HepG2 (cell line): ENCODE results near the gene GRAMD4. TPM values are rescaled to one million over a fixed set of nuclear protein-coding genes. Genes with fewer than 3 reads are reported as not detected.

Experiments
- ATAC-seq: fragments of 200-7000 bp; cut with Tn5 transposase; 3 replicates; pipeline ENCODE4 v1.9.1; 2020; ENCODE audit warnings: mild to moderate bottlenecking, moderate library complexity
- BruUV-seq: library from RNA; stranded (reverse); fragments of 400-500 nt; replicated peaks from 2 replicates; lab custom pipeline; 2021; lab: Mats Ljungman, UMichigan
- CTCF ChIA-PET: fragments of 300-600 bp; formaldehyde crosslinking; extraction: SDS; loops from one replicate; lab custom pipeline; 2021; ENCODE audit warnings: low total read pairs, inconsistent platforms, low intra/inter-chr PET ratio; lab: Yijun Ruan, JAX
- POLR2A ChIA-PET: fragments of 350-600 bp; sonication (Branson Sonifier 250); formaldehyde crosslinking; loops from one replicate; lab custom pipeline; 2020; ENCODE audit warnings: antibody characterized with exemption, inconsistent platforms; lab: Yijun Ruan, JAX
- DNase-seq: peaks from one replicate; pipeline ENCODE4 v3.0.0-alpha.2; 2015; ENCODE audit warnings: low spot score
- FAIRE-seq: peaks from 3 replicates; lab custom pipeline; 2011; peaks lifted over from hg19 to GRCh38; lab: Jason Lieb, UNC
- H2AFZ ChIP-seq: one replicate; pipeline ENCODE4 v1.6.1; 2011; ENCODE audit warnings: low read length, inconsistent platforms
- H3K27ac ChIP-seq: fragments of 300-600 bp; 3 replicates; pipeline ENCODE4 v1.8.0; 2011; ENCODE audit warnings: mixed run types, mild to moderate bottlenecking, mixed read lengths, low read length, inconsistent platforms; ENCODE audit not compliant: insufficient read depth; ENCODE audit errors: extremely low read length
- H3K27me3 ChIP-seq, 2 experiments: fragments of 200-600 bp in 1 of 2; 2 replicates in 1 of 2; 3 replicates in 1 of 2; pipeline versions ENCODE4 v1.6.0 to v1.8.0; 2011; ENCODE audit warnings: low read length in 2 of 2, mild to moderate bottlenecking in 2 of 2, moderate library complexity in 2 of 2, inconsistent platforms in 1 of 2; ENCODE audit not compliant: insufficient read depth in 2 of 2, control insufficient read depth in 1 of 2
- H3K36me3 ChIP-seq, 2 experiments: fragments of 200-600 bp in 1 of 2; replicated peaks in 1 of 2; 2 replicates in 1 of 2; 3 replicates in 1 of 2; pipeline versions ENCODE4 v1.5.1 to v1.8.0; 2011; ENCODE audit warnings: low read length in 2 of 2, inconsistent platforms in 1 of 2; ENCODE audit not compliant: insufficient read depth in 2 of 2, control insufficient read depth in 1 of 2
- H3K4me1 ChIP-seq: 2 replicates; pipeline ENCODE4 v1.5.1; 2012; ENCODE audit warnings: low read length, inconsistent platforms; ENCODE audit not compliant: insufficient read depth
- H3K4me2 ChIP-seq: 2 replicates; pipeline ENCODE4 v1.6.0; 2011; ENCODE audit warnings: low read depth, low read length, inconsistent platforms
- H3K4me3 ChIP-seq, 3 experiments: fragments of 200-600 bp in 1 of 3; sonication (generic), shearing (Covaris generic) in 1 of 3; replicated peaks in 1 of 3; 2 replicates each; pipeline ENCODE4 v1.5.1; 2011 to 2016; ENCODE audit warnings: low read length in 3 of 3, inconsistent platforms in 2 of 3, low read depth in 2 of 3, mild to moderate bottlenecking in 2 of 3, control low read depth in 1 of 3, mixed read lengths in 1 of 3; ENCODE audit not compliant: insufficient read depth in 1 of 3
- H3K79me2 ChIP-seq: one replicate; pipeline ENCODE4 v1.6.1; 2011; ENCODE audit warnings: low read length, inconsistent platforms; ENCODE audit not compliant: insufficient read depth
- H3K9ac ChIP-seq: 2 replicates; pipeline ENCODE4 v1.6.0; 2011; ENCODE audit warnings: mild to moderate bottlenecking, low read depth, low read length, inconsistent platforms; ENCODE audit not compliant: insufficient read depth
- H3K9me3 ChIP-seq: 2 replicates; pipeline ENCODE4 v1.5.1; 2012; ENCODE audit warnings: mild to moderate bottlenecking, low read length
- H4K20me1 ChIP-seq: 2 replicates; pipeline ENCODE4 v1.6.0; 2011; ENCODE audit warnings: inconsistent platforms, mild to moderate bottlenecking, low read length, moderate library complexity; ENCODE audit not compliant: insufficient read depth
- ARID2 ChIP-seq: sonication (generic); formaldehyde crosslinking; IDR thresholded peaks from 2 replicates; pipeline ENCODE4 v1.8.1; 2022; ENCODE audit warnings: mild to moderate bottlenecking, missing genetic modification reagents, borderline replicate concordance
- ATF7-NPFF ChIP-seq: sonication (generic); formaldehyde crosslinking; IDR thresholded peaks from 2 replicates; pipeline ENCODE4 v1.8.1; 2023; ENCODE audit warnings: mild to moderate bottlenecking, low read depth, missing genetic modification reagents, moderate library complexity
- CBFB ChIP-seq: sonication (generic); formaldehyde crosslinking; IDR thresholded peaks from 2 replicates; pipeline ENCODE4 v1.4.0; 2020; ENCODE audit warnings: missing genetic modification reagents
- CREBL2 ChIP-seq: sonication (generic); formaldehyde crosslinking; IDR thresholded peaks from 2 replicates; pipeline ENCODE4 v1.8.1; 2023; ENCODE audit warnings: missing genetic modification reagents, mild to moderate bottlenecking, borderline replicate concordance
- ETV5 ChIP-seq: IDR thresholded peaks from 2 replicates; pipeline ENCODE4 v1.6.1; 2018; ENCODE audit warnings: missing biosample characterization, missing genetic modification reagents, inconsistent platforms, borderline replicate concordance
- IRF2 ChIP-seq: IDR thresholded peaks from 2 replicates; pipeline ENCODE4 v1.6.1; 2018; ENCODE audit warnings: missing genetic modification reagents, missing compliant biosample characterization
- MBNL3 ChIP-seq: fragments of 250-450 bp; sonication (Bioruptor Pico); conservative IDR thresholded peaks from 2 replicates; pipeline ENCODE4 v1.8.0; 2022; ENCODE audit warnings: mild to moderate bottlenecking, inconsistent platforms
- MXD3 ChIP-seq: IDR thresholded peaks from 2 replicates; pipeline ENCODE4 v1.6.1; 2016; ENCODE audit warnings: mild to moderate bottlenecking, missing biosample characterization, missing genetic modification reagents
- NR2C2 ChIP-seq: sonication (generic); formaldehyde crosslinking; IDR thresholded peaks from 2 replicates; pipeline ENCODE4 v1.4.0; 2020; ENCODE audit warnings: missing genetic modification reagents, mild to moderate bottlenecking, moderate library complexity, borderline replicate concordance
- NRL ChIP-seq: sonication (generic); formaldehyde crosslinking; IDR thresholded peaks from 2 replicates; pipeline ENCODE4 v1.5.0; 2020; ENCODE audit warnings: missing genetic modification reagents, mild to moderate bottlenecking, moderate library complexity, borderline replicate concordance
- SOX6 ChIP-seq, 2 experiments: fragments of 450-650 bp in 1 of 2; sonication (generic) in 1 of 2; formaldehyde crosslinking in 1 of 2; IDR thresholded peaks; 2 replicates each; pipeline versions ENCODE4 v1.4.0 to v1.6.1; 2017 to 2020; ENCODE audit warnings: antibody characterized with exemption in 1 of 2, mild to moderate bottlenecking in 1 of 2, missing genetic modification reagents in 1 of 2
- TAF15 ChIP-seq: fragments of 200-400 bp; formaldehyde crosslinking; IDR thresholded peaks from one replicate; pipeline ENCODE4 v1.6.1; 2018; ENCODE audit warnings: mild to moderate bottlenecking, low read depth, low read length; ENCODE audit not compliant: poor library complexity, severe bottlenecking
- WIZ ChIP-seq: sonication (generic); formaldehyde crosslinking; IDR thresholded peaks from 2 replicates; pipeline ENCODE4 v1.5.1; 2020; ENCODE audit warnings: mild to moderate bottlenecking, missing genetic modification reagents
- ZNF276 ChIP-seq: sonication (generic); formaldehyde crosslinking; IDR thresholded peaks from 2 replicates; pipeline ENCODE4 v1.4.0; 2020; ENCODE audit warnings: mild to moderate bottlenecking, low read depth, missing genetic modification reagents
- ZNF451 ChIP-seq: sonication (generic); formaldehyde crosslinking; IDR thresholded peaks from 2 replicates; pipeline ENCODE4 v1.5.0; 2020; ENCODE audit warnings: mild to moderate bottlenecking, missing genetic modification reagents
- ZNF598 ChIP-seq: sonication (generic); formaldehyde crosslinking; IDR thresholded peaks from 2 replicates; pipeline ENCODE4 v1.5.1; 2020; ENCODE audit warnings: mild to moderate bottlenecking, missing genetic modification reagents, borderline replicate concordance
- ZNF747 ChIP-seq: sonication (generic); formaldehyde crosslinking; IDR thresholded peaks from 2 replicates; pipeline ENCODE4 v1.8.1; 2023; ENCODE audit warnings: missing genetic modification reagents, mild to moderate bottlenecking, borderline replicate concordance
- ZSCAN9 ChIP-seq: IDR thresholded peaks from 2 replicates; pipeline ENCODE4 v1.6.1; 2016; ENCODE audit warnings: borderline replicate concordance
- WGBS: methylation state at CpG from one replicate; pipeline ENCODE4 v1.1.6; 2017; ENCODE audit warnings: low lambda C conversion rate; 5-methylcytosine and 5-hydroxymethylcytosine counted together
- in situ Hi-C: cut with HindIII; loops from 2 replicates; pipeline ENCODE4 v1.10.0; 2017; ENCODE audit warnings: low pct_unique_long_range_greater_than_20kb; ENCODE audit not compliant: extremely low pct_ligation_motif_present
- intact Hi-C: fragments of 100-400 bp; cut with micrococcal nuclease; formaldehyde crosslinking; loops from one replicate; pipeline ENCODE4 v1.10.0; 2022; ENCODE audit not compliant: unreplicated experiment
- polyA plus RNA-seq, 8 experiments: library from polyadenylated mRNA; depleted of rRNA in 3 of 8; stranded (reverse) in 7 of 8; unstranded in 1 of 8; fragments of >200 nt; fragmentation: Illumina TruSeq in 4 of 8; extraction: Trizol in 4 of 8; gene quantifications; 2 replicates each; pipeline versions ENCODE4 v1.2.1 to v1.2.3, GENCODE V29; 2011 to 2016; ENCODE audit warnings: low read depth in 4 of 8, missing spikeins in 1 of 8, mixed read lengths in 1 of 8; ENCODE audit not compliant: insufficient read depth in 1 of 8
- total RNA-seq, 5 experiments: library from RNA; depleted of rRNA; stranded (reverse); fragments of >200 nt; fragmentation: Illumina TruSeq; extraction: Trizol; gene quantifications; 2 replicates each; pipeline ENCODE4 v1.2.3, GENCODE V29; 2016; ENCODE audit warnings: low read depth in 1 of 5

GRAMD4 gene
- total and polyA plus RNA-seq, 2 of the 13 experiments (the other 11 are each of a cell fraction or from before 2014, with no cell fraction given), result 15.2 to 15.7 TPM

- no peak for DNase-seq
- no peak for TF ChIP-seq ZSCAN9 (CRISPR knock-in tag)
- TF ChIP-seq WIZ (CRISPR knock-in tag), result no peak
- TF ChIP-seq ARID2 (CRISPR knock-in tag), result no peak
- TF ChIP-seq MXD3 (CRISPR knock-in tag), result no peak
- no peak for TF ChIP-seq NR2C2
- no peak for TF ChIP-seq NRL (CRISPR knock-in tag)
- no peak for TF ChIP-seq ZNF747
- TF ChIP-seq CREBL2 (CRISPR knock-in tag), result no peak
- Histone ChIP-seq H3K4me3 (no peak overlapping the region), H4K20me1 (no peaks in the 10 kb centered on the region; the same call in 1 of the 2 replicates), H2AFZ (no peak overlapping the region), H3K79me2 (no peaks in the 10 kb centered on the region), H3K4me1 (peaks cover 6% of the 10 kb centered on the region; the same call in 1 of the 2 replicates), H3K36me3 (peaks cover 28 to 78% of the 10 kb centered on the region in 2 experiments), H3K9me3 (no peaks in the 10 kb centered on the region), H3K4me2 (no peak overlapping the region), H3K27me3 (no peaks in the 10 kb centered on the region), H3K27ac (no peak overlapping the region), H3K9ac (no peak overlapping the region)
- ATAC-seq, result no peak
- no peak for FAIRE-seq
- WGBS, result 97% methylated on average over 11 of the region's 11 CpGs
- in situ Hi-C loops, result no loop called here
- POLR2A ChIA-PET, result no interaction called here
- CTCF ChIA-PET, result no interaction called here
- intact Hi-C loops, result no loop called here
- no TSS peak for BruUV-seq
These were observed 90.6 kb downstream of the GRAMD4 start for GRCh38 chr22:46710806-46711205.

GRCh38 chr22:46712288-46712687, 92.1 kb downstream of the GRAMD4 start:
- peaks cover 6% of the 10 kb centered on the region; the same call in 1 of the 2 replicates for H3K4me1 ChIP-seq
- intact Hi-C loops, result no loop called here
- no peak overlapping the region for H3K27ac ChIP-seq
- 96% methylated on average over 8 of the region's 8 CpGs for WGBS
- no peak for DNase-seq
- ChIA-PET POLR2A (no interaction called here), CTCF (no interaction called here)
- H3K36me3 ChIP-seq, result peaks cover 23 to 70% of the 10 kb centered on the region in 2 experiments
- no peak for FAIRE-seq
- H4K20me1 ChIP-seq, result no peaks in the 10 kb centered on the region; the same call in 1 of the 2 replicates
- H3K4me3 ChIP-seq, result no peak overlapping the region
- H3K4me2 ChIP-seq, result no peak overlapping the region
- no peak overlapping the region for H2AFZ ChIP-seq
- H3K27me3 ChIP-seq, result no peaks in the 10 kb centered on the region
- BruUV-seq, result no TSS peak
- no peak overlapping the region for H3K9ac ChIP-seq
- in situ Hi-C loops, result no loop called here
- H3K79me2 ChIP-seq, result no peaks in the 10 kb centered on the region
- no peak for ATAC-seq
- H3K9me3 ChIP-seq, result no peaks in the 10 kb centered on the region
- no peak for TF ChIP-seq ATF7-NPFF (CRISPR knock-in tag)
- no peak for TF ChIP-seq TAF15
- TF ChIP-seq IRF2 (CRISPR knock-in tag), result no peak
- no peak for TF ChIP-seq CBFB
- no peak for TF ChIP-seq ZNF598 (CRISPR knock-in tag)
- no peak for TF ChIP-seq SOX6 (IDR thresholded peaks at IDR 0.05)
- no peak for TF ChIP-seq SOX6 (CRISPR knock-in tag; IDR thresholded peaks at IDR 0.05)
- no peak for TF ChIP-seq ETV5
- no peak for TF ChIP-seq ZNF276 (CRISPR knock-in tag)
- no peak for TF ChIP-seq ZNF451
- TF ChIP-seq MBNL3 (CRISPR knock-in tag), result no peak
